HEK293 (cell line): ENCODE data around the gene PRPH.
A peak's percentile ranks its signal among the peaks of the same experiment; 100 is the strongest.

Source experiments
- GLIS1 ChIP-seq: fragments of 450-650 bp; formaldehyde crosslinking; IDR thresholded peaks from 2 replicates; pipeline ENCODE4 v1.5.1; 2016; ENCODE audit warnings: missing biosample characterization, missing genetic modification characterization
- HOXD13 ChIP-seq: sonication (generic); formaldehyde crosslinking; IDR thresholded peaks from 2 replicates; pipeline ENCODE4 v1.8.0; 2022; ENCODE audit warnings: missing genetic modification reagents, borderline replicate concordance
- KLF8 ChIP-seq: fragments of 450-650 bp; formaldehyde crosslinking; IDR thresholded peaks from 2 replicates; pipeline ENCODE4 v1.5.1; 2016; ENCODE audit warnings: missing biosample characterization, missing genetic modification characterization
- KLF9 ChIP-seq: fragments of 450-650 bp; formaldehyde crosslinking; IDR thresholded peaks from 2 replicates; pipeline ENCODE4 v1.5.1; 2016; ENCODE audit warnings: missing biosample characterization, missing genetic modification characterization, low read depth
- OVOL3 ChIP-seq: fragments of 450-650 bp; formaldehyde crosslinking; IDR thresholded peaks from 2 replicates; pipeline ENCODE4 v1.5.1; 2016; ENCODE audit warnings: missing biosample characterization, missing genetic modification characterization
- PATZ1 ChIP-seq: fragments of 450-650 bp; formaldehyde crosslinking; IDR thresholded peaks from 2 replicates; pipeline ENCODE4 v1.5.1; 2016; ENCODE audit warnings: missing biosample characterization, missing genetic modification characterization
- PRDM4 ChIP-seq: fragments of 450-650 bp; formaldehyde crosslinking; IDR thresholded peaks from 2 replicates; pipeline ENCODE4 v1.5.1; 2017; ENCODE audit warnings: missing biosample characterization, missing genetic modification characterization
- PRDM6 ChIP-seq: fragments of 450-650 bp; formaldehyde crosslinking; IDR thresholded peaks from 2 replicates; pipeline ENCODE4 v1.5.1; 2017; ENCODE audit warnings: missing biosample characterization, missing genetic modification characterization
- YY2 ChIP-seq: fragments of 450-650 bp; formaldehyde crosslinking; IDR thresholded peaks from 2 replicates; pipeline ENCODE4 v1.5.1; 2016; ENCODE audit warnings: missing biosample characterization, missing genetic modification characterization
- ZBTB17 ChIP-seq: fragments of 450-650 bp; formaldehyde crosslinking; IDR thresholded peaks from 2 replicates; pipeline ENCODE4 v1.5.1; 2016; ENCODE audit warnings: missing biosample characterization, missing genetic modification characterization
- ZBTB26 ChIP-seq: fragments of 450-650 bp; formaldehyde crosslinking; optimal IDR thresholded peaks from 2 replicates; pipeline ENCODE3; 2016; ENCODE audit warnings: missing biosample characterization, mild to moderate bottlenecking, missing genetic modification characterization
- ZNF112 ChIP-seq: fragments of 450-650 bp; formaldehyde crosslinking; IDR thresholded peaks from 2 replicates; pipeline ENCODE4 v1.5.0; 2017; ENCODE audit warnings: missing biosample characterization, missing genetic modification characterization
- ZNF138 ChIP-seq: fragments of 450-650 bp; formaldehyde crosslinking; IDR thresholded peaks from 2 replicates; pipeline ENCODE4 v1.5.1; 2016; ENCODE audit warnings: missing biosample characterization, missing genetic modification characterization, borderline replicate concordance
- ZNF175 ChIP-seq: fragments of 450-650 bp; formaldehyde crosslinking; IDR thresholded peaks from 2 replicates; pipeline ENCODE4 v1.5.1; 2016; ENCODE audit warnings: missing biosample characterization, missing genetic modification characterization
- ZNF335 ChIP-seq: fragments of 450-650 bp; formaldehyde crosslinking; conservative IDR thresholded peaks from 2 replicates; pipeline ENCODE4 v1.5.1; 2016; ENCODE audit warnings: missing biosample characterization, missing genetic modification characterization
- ZNF362 ChIP-seq: fragments of 450-650 bp; formaldehyde crosslinking; IDR thresholded peaks from 2 replicates; pipeline ENCODE4 v1.5.1; 2016; ENCODE audit warnings: missing biosample characterization, missing genetic modification characterization
- ZNF423 ChIP-seq: fragments of 450-650 bp; formaldehyde crosslinking; IDR thresholded peaks from 2 replicates; pipeline ENCODE4 v1.5.1; 2016; ENCODE audit warnings: missing biosample characterization, missing genetic modification characterization
- ZNF488 ChIP-seq: fragments of 450-650 bp; formaldehyde crosslinking; IDR thresholded peaks from 2 replicates; pipeline ENCODE4 v1.5.1; 2016; ENCODE audit warnings: missing biosample characterization, missing genetic modification characterization
- ZNF518A ChIP-seq: fragments of 450-650 bp; formaldehyde crosslinking; conservative IDR thresholded peaks from 2 replicates; pipeline ENCODE4 v1.5.1; 2016; ENCODE audit warnings: low read depth, missing biosample characterization, missing genetic modification characterization
- ZNF624 ChIP-seq: fragments of 450-650 bp; formaldehyde crosslinking; IDR thresholded peaks from 2 replicates; pipeline ENCODE4 v1.5.1; 2017; ENCODE audit warnings: missing biosample characterization, missing genetic modification characterization
- ZNF645 ChIP-seq: fragments of 450-650 bp; formaldehyde crosslinking; IDR thresholded peaks from 2 replicates; pipeline ENCODE4; 2016; ENCODE audit warnings: missing biosample characterization, missing genetic modification characterization
- ZNF768 ChIP-seq: fragments of 450-650 bp; formaldehyde crosslinking; IDR thresholded peaks from 2 replicates; pipeline ENCODE4 v1.5.1; 2018; ENCODE audit warnings: missing biosample characterization, mild to moderate bottlenecking, missing genetic modification characterization
- ZNF830 ChIP-seq: fragments of 450-650 bp; IDR thresholded peaks from 2 replicates; pipeline ENCODE4 v1.5.0; 2018; ENCODE audit warnings: missing biosample characterization, missing genetic modification characterization, low read depth, mild to moderate bottlenecking, moderate library complexity

The PRPH gene

GRCh38 chr12:49342914-49343731 lies 48.2 kb downstream of the PRPH start (continued):
- TF ChIP-seq PATZ1 (tag by site-specific recombination) (peak; percentile 41), ZNF768 (tag by site-specific recombination) (no peak), YY2 (tag by site-specific recombination) (peak; percentile 25; the same call in 1 of the 2 replicates), KLF9 (tag by site-specific recombination) (no peak), ZNF423 (tag by site-specific recombination) (no peak), ZNF335 (tag by site-specific recombination) (peak; percentile 59), ZNF830 (tag by site-specific recombination) (no peak), ZNF624 (no peak), ZNF112 (tag by site-specific recombination) (no peak), ZNF488 (tag by site-specific recombination) (no peak), ZBTB17 (tag by site-specific recombination) (0 out of 2 replicates have a peak, but pooled peaks have one; percentile 12), GLIS1 (tag by site-specific recombination) (peak; percentile 87), ZNF645 (tag by site-specific recombination) (no peak), KLF8 (tag by site-specific recombination) (peak; percentile 17; the same call in 1 of the 2 replicates), HOXD13 (CRISPR knock-in tag) (no peak), ZNF175 (tag by site-specific recombination) (no peak), ZNF362 (peak; percentile 97), ZBTB26 (tag by site-specific recombination) (peak; percentile 41), PRDM6 (tag by site-specific recombination) (no peak), ZNF518A (tag by site-specific recombination) (no peak), ZNF138 (tag by site-specific recombination) (no peak), OVOL3 (no peak), PRDM4 (tag by site-specific recombination) (no peak)
